A549 (cell line): ENCODE results near the gene LPCAT4.

ENCODE experiments used
- CTCF ChIP-seq: fragments of >200 bp; sonication (Bioruptor Twin); formaldehyde crosslinking; IDR thresholded peaks from 3 replicates; pipeline ENCODE4 v1.5.1; 2016
- ELK1 ChIP-seq: fragments of 150-350 bp; IDR thresholded peaks from 2 replicates; pipeline ENCODE4 v1.6.1; 2014; ENCODE audit warnings: low read depth, mild to moderate bottlenecking, low read length
- HOXA7 ChIP-seq: fragments of 250-450 bp; sonication (Bioruptor Pico); IDR thresholded peaks from 2 replicates; pipeline ENCODE4 v1.5.0; 2020; ENCODE audit warnings: mild to moderate bottlenecking, moderate library complexity
- HOXB13 ChIP-seq: fragments of 250-450 bp; sonication (Bioruptor Pico); IDR thresholded peaks from 2 replicates; pipeline ENCODE4 v1.5.0; 2020; ENCODE audit warnings: low read depth, mild to moderate bottlenecking, moderate library complexity
- JUN ChIP-seq, 2 experiments: fragments of >200 bp; sonication (Bioruptor Twin); formaldehyde crosslinking; IDR thresholded peaks; 2 replicates in 1 of 2; 3 replicates in 1 of 2; pipeline ENCODE4 v1.6.1; 2016 to 2017
- MAX ChIP-seq: IDR thresholded peaks from 2 replicates; pipeline ENCODE4 v1.6.1; 2012
- PHF8 ChIP-seq: fragments of 200-600 bp; sonication (generic); IDR thresholded peaks from 2 replicates; pipeline ENCODE4 v1.6.1; 2016; ENCODE audit warnings: low read depth, mild to moderate bottlenecking, antibody characterized with exemption, moderate library complexity, borderline replicate concordance
- POLR2A ChIP-seq: IDR thresholded peaks from 2 replicates; pipeline ENCODE4 v1.6.1; 2012; ENCODE audit warnings: mild to moderate bottlenecking, low read length
- RAD21 ChIP-seq, 2 experiments: fragments of >200 bp in 1 of 2; sonication (Bioruptor Twin) in 1 of 2; formaldehyde crosslinking in 1 of 2; IDR thresholded peaks in 1 of 2; conservative IDR thresholded peaks in 1 of 2; 2 replicates in 1 of 2; 3 replicates in 1 of 2; pipeline ENCODE4 v1.6.1; 2012 to 2018; ENCODE audit warnings: inconsistent platforms in 1 of 2
- REST ChIP-seq: fragments of 200-600 bp; sonication (generic); IDR thresholded peaks from 2 replicates; pipeline ENCODE4 v1.6.1; 2016; ENCODE audit warnings: antibody characterized with exemption, mild to moderate bottlenecking, moderate library complexity
- SMC3 ChIP-seq: fragments of >200 bp; sonication (Bioruptor Twin); formaldehyde crosslinking; IDR thresholded peaks from 3 replicates; pipeline ENCODE4 v1.6.1; 2018; ENCODE audit warnings: inconsistent platforms
- ZC3H11A ChIP-seq: fragments of 450-650 bp; IDR thresholded peaks from 2 replicates; pipeline ENCODE4 v1.6.1; 2014; ENCODE audit warnings: antibody characterized with exemption, mild to moderate bottlenecking

- TF ChIP-seq ZC3H11A (no peak), POLR2A (no peak), CTCF (no peak), HOXB13 (no peak), MAX (no peak), ELK1 (no peak), PHF8 (no peak), RAD21 (conservative IDR thresholded peaks at IDR 0.05 in 1 of 2, IDR thresholded peaks at IDR 0.05 in 1 of 2) (no peak), REST (no peak), JUN (IDR thresholded peaks at IDR 0.05) (no peak), SMC3 (no peak), HOXA7 (CRISPR knock-in tag) (no peak)
These were observed 18.2 kb downstream of the LPCAT4 start for GRCh38 chr15:34348735-34349300.
